Measurements from ENCODE around the gene ALX4. TPM values are rescaled to one million over a fixed set of nuclear protein-coding genes. Genes with fewer than 3 reads are reported as not detected.
A peak's percentile ranks its signal among the peaks of the same experiment; 100 is the strongest.

The ALX4 gene
- total and polyA plus RNA-seq, 9 of the 15 experiments (the other 6 are each of a cell fraction or from before 2014, with no cell fraction given) = 0.07 to 1.2 (median 0.33) TPM

DNA sequence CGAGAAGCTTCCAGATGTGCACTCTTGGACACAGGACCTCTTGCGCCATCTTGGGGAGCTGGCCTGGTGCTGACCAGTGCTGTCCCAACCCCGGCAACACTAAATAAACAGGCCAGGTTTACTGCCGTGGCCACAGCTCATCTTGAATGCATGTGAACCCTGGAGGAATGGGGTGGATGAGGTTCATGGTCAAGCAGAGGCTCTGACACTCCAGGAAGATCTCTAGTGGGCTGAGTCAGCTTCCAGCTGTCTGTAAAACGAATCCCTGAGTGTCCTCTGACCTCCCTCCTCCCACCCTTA lies 51.8 kb downstream of the ALX4 start (continued):
- TF ChIP-seq, protein P1, sequence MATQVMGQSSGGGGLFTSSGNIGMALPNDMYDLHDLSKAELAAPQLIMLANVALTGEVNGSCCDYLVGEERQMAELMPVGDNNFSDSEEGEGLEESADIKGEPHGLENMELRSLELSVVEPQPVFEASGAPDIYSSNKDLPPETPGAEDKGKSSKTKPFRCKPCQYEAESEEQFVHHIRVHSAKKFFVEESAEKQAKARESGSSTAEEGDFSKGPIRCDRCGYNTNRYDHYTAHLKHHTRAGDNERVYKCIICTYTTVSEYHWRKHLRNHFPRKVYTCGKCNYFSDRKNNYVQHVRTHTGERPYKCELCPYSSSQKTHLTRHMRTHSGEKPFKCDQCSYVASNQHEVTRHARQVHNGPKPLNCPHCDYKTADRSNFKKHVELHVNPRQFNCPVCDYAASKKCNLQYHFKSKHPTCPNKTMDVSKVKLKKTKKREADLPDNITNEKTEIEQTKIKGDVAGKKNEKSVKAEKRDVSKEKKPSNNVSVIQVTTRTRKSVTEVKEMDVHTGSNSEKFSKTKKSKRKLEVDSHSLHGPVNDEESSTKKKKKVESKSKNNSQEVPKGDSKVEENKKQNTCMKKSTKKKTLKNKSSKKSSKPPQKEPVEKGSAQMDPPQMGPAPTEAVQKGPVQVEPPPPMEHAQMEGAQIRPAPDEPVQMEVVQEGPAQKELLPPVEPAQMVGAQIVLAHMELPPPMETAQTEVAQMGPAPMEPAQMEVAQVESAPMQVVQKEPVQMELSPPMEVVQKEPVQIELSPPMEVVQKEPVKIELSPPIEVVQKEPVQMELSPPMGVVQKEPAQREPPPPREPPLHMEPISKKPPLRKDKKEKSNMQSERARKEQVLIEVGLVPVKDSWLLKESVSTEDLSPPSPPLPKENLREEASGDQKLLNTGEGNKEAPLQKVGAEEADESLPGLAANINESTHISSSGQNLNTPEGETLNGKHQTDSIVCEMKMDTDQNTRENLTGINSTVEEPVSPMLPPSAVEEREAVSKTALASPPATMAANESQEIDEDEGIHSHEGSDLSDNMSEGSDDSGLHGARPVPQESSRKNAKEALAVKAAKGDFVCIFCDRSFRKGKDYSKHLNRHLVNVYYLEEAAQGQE (IDR thresholded peaks at IDR 0.05; ENCODE audit: borderline replicate concordance) = peak; percentile 64
- TF ChIP-seq, protein P1 (CRISPR knock-in tag; IDR thresholded peaks at IDR 0.05; ENCODE audit: low read depth) = 0 out of 2 replicates have a peak, but pooled peaks have one; percentile 22
- TF ChIP-seq HDAC6 (IDR thresholded peaks at IDR 0.05; ENCODE audit: low read depth, low read length) = no peak
- TF ChIP-seq, protein P2, sequence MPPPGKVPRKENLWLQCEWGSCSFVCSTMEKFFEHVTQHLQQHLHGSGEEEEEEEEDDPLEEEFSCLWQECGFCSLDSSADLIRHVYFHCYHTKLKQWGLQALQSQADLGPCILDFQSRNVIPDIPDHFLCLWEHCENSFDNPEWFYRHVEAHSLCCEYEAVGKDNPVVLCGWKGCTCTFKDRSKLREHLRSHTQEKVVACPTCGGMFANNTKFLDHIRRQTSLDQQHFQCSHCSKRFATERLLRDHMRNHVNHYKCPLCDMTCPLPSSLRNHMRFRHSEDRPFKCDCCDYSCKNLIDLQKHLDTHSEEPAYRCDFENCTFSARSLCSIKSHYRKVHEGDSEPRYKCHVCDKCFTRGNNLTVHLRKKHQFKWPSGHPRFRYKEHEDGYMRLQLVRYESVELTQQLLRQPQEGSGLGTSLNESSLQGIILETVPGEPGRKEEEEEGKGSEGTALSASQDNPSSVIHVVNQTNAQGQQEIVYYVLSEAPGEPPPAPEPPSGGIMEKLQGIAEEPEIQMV (tag; conservative IDR thresholded peaks at IDR 0.05; ENCODE audit: low read depth) = no peak
- TF ChIP-seq, protein P3, sequence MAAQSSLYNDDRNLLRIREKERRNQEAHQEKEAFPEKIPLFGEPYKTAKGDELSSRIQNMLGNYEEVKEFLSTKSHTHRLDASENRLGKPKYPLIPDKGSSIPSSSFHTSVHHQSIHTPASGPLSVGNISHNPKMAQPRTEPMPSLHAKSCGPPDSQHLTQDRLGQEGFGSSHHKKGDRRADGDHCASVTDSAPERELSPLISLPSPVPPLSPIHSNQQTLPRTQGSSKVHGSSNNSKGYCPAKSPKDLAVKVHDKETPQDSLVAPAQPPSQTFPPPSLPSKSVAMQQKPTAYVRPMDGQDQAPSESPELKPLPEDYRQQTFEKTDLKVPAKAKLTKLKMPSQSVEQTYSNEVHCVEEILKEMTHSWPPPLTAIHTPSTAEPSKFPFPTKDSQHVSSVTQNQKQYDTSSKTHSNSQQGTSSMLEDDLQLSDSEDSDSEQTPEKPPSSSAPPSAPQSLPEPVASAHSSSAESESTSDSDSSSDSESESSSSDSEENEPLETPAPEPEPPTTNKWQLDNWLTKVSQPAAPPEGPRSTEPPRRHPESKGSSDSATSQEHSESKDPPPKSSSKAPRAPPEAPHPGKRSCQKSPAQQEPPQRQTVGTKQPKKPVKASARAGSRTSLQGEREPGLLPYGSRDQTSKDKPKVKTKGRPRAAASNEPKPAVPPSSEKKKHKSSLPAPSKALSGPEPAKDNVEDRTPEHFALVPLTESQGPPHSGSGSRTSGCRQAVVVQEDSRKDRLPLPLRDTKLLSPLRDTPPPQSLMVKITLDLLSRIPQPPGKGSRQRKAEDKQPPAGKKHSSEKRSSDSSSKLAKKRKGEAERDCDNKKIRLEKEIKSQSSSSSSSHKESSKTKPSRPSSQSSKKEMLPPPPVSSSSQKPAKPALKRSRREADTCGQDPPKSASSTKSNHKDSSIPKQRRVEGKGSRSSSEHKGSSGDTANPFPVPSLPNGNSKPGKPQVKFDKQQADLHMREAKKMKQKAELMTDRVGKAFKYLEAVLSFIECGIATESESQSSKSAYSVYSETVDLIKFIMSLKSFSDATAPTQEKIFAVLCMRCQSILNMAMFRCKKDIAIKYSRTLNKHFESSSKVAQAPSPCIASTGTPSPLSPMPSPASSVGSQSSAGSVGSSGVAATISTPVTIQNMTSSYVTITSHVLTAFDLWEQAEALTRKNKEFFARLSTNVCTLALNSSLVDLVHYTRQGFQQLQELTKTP (IDR thresholded peaks at IDR 0.05; ENCODE audit: low read depth in 1 of 2, partially characterized antibody in 2 of 2) = no peak
- TF ChIP-seq RAD21 (CRISPR knock-in tag; conservative IDR thresholded peaks at IDR 0.05 in 1 of 2, IDR thresholded peaks at IDR 0.05 in 1 of 2) = peak in 1 of 2 experiments; percentile 48; a peak in 2 of 4 replicates
- TF ChIP-seq DDX20 (tag; IDR thresholded peaks at IDR 0.05; ENCODE audit: low read depth) = no peak
- TF ChIP-seq HNRNPLL (IDR thresholded peaks at IDR 0.05; ENCODE audit: low read depth, low read length, poor library complexity, severe bottlenecking) = no peak
- TF ChIP-seq KLF16 (IDR thresholded peaks at IDR 0.05) = no peak
- TF ChIP-seq ZZZ3 (IDR thresholded peaks at IDR 0.05) = no peak
- no peak for TF ChIP-seq MXI1 (IDR thresholded peaks at IDR 0.05; ENCODE audit: low read depth, low read length)
- TF ChIP-seq, protein P4, sequence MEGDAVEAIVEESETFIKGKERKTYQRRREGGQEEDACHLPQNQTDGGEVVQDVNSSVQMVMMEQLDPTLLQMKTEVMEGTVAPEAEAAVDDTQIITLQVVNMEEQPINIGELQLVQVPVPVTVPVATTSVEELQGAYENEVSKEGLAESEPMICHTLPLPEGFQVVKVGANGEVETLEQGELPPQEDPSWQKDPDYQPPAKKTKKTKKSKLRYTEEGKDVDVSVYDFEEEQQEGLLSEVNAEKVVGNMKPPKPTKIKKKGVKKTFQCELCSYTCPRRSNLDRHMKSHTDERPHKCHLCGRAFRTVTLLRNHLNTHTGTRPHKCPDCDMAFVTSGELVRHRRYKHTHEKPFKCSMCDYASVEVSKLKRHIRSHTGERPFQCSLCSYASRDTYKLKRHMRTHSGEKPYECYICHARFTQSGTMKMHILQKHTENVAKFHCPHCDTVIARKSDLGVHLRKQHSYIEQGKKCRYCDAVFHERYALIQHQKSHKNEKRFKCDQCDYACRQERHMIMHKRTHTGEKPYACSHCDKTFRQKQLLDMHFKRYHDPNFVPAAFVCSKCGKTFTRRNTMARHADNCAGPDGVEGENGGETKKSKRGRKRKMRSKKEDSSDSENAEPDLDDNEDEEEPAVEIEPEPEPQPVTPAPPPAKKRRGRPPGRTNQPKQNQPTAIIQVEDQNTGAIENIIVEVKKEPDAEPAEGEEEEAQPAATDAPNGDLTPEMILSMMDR (IDR thresholded peaks at IDR 0.05 in 2 of 3, conservative IDR thresholded peaks at IDR 0.05 in 1 of 3; ENCODE audit: insufficient read depth in 2 of 3, low read depth in 1 of 3, low read length in 3 of 3) = peak in 2 of 3 experiments; percentile 23 to 39; a peak in 2 of 6 replicates
